HEK293 (cell line): ENCODE data around the gene PTGER3.

Experiments
- CTCF ChIA-PET: fragments of 350-600 bp; formaldehyde crosslinking; extraction: SDS; loops from one replicate; lab custom pipeline; 2021; ENCODE audit warnings: antibody characterized with exemption; lab: Yijun Ruan, JAX
- POLR2A ChIA-PET: fragments of 300-600 bp; formaldehyde crosslinking; extraction: SDS; loops from one replicate; lab custom pipeline; 2020; ENCODE audit warnings: antibody characterized with exemption, inconsistent platforms; lab: Yijun Ruan, JAX
- H3K27ac ChIP-seq: fragments of 200-500 bp; sonication (Bioruptor generic); 2 replicates; pipeline ENCODE4 v1.5.1; 2014; ENCODE audit warnings: low read depth, low read length, control low read depth, inconsistent platforms; ENCODE audit errors: extremely low read depth
- H3K36me3 ChIP-seq, 2 experiments: fragments of 200-500 bp in 1 of 2; sonication (Bioruptor generic) in 1 of 2; 1 replicate in 1 of 2; 2 replicates in 1 of 2; pipeline ENCODE4 v1.5.1; 2014 to 2017; ENCODE audit warnings: inconsistent platforms in 2 of 2, low read length in 2 of 2; ENCODE audit not compliant: control insufficient read depth in 2 of 2, insufficient read depth in 1 of 2
- H3K4me1 ChIP-seq: fragments of 200-500 bp; sonication (Bioruptor generic); 2 replicates; pipeline ENCODE4 v1.5.1; 2014; ENCODE audit warnings: mild to moderate bottlenecking, low read length, inconsistent platforms; ENCODE audit not compliant: control insufficient read depth, insufficient read depth
- H3K4me3 ChIP-seq: 2 replicates; pipeline ENCODE4 v1.5.1; 2011; ENCODE audit warnings: low read depth, mild to moderate bottlenecking, control low read depth, low read length, moderate library complexity
- H3K9me3 ChIP-seq: fragments of 200-500 bp; sonication (Bioruptor generic); 2 replicates; pipeline ENCODE4 v1.5.1; 2014; ENCODE audit warnings: low read depth, low read length, inconsistent platforms; ENCODE audit not compliant: control insufficient read depth, insufficient read depth
- BCL11B ChIP-seq: fragments of 450-650 bp; formaldehyde crosslinking; IDR thresholded peaks from 2 replicates; pipeline ENCODE4 v1.5.1; 2016; ENCODE audit warnings: low read depth, missing biosample characterization, missing genetic modification characterization
- ELK4 ChIP-seq: IDR thresholded peaks from 2 replicates; pipeline ENCODE4 v1.6.1; 2011; ENCODE audit warnings: mild to moderate bottlenecking, low read depth, low read length, borderline replicate concordance
- WT1 ChIP-seq: fragments of 450-650 bp; formaldehyde crosslinking; IDR thresholded peaks from 2 replicates; pipeline ENCODE4 v1.5.1; 2016; ENCODE audit warnings: missing biosample characterization, missing genetic modification characterization
- ZNF362 ChIP-seq: fragments of 450-650 bp; formaldehyde crosslinking; IDR thresholded peaks from 2 replicates; pipeline ENCODE4 v1.5.1; 2016; ENCODE audit warnings: missing biosample characterization, missing genetic modification characterization
- ZNF514 ChIP-seq: fragments of 450-650 bp; formaldehyde crosslinking; IDR thresholded peaks from 2 replicates; pipeline ENCODE4 v1.5.1; 2016; ENCODE audit warnings: missing biosample characterization, missing genetic modification characterization
- ZNF518A ChIP-seq: fragments of 450-650 bp; formaldehyde crosslinking; conservative IDR thresholded peaks from 2 replicates; pipeline ENCODE4 v1.5.1; 2016; ENCODE audit warnings: low read depth, missing biosample characterization, missing genetic modification characterization
- ZNF654 ChIP-seq: fragments of 450-650 bp; formaldehyde crosslinking; IDR thresholded peaks from 2 replicates; pipeline ENCODE4 v1.5.1; 2016; ENCODE audit warnings: low read depth, missing biosample characterization, missing genetic modification characterization
- ZNF776 ChIP-seq: fragments of 450-650 bp; formaldehyde crosslinking; IDR thresholded peaks from 2 replicates; pipeline ENCODE4 v1.5.0; 2017; ENCODE audit warnings: missing biosample characterization, missing genetic modification characterization, borderline replicate concordance
- TF ChIP-seq, protein P1 (sequence below): fragments of 450-650 bp; formaldehyde crosslinking; IDR thresholded peaks from 2 replicates; pipeline ENCODE4 v1.5.1; 2016; ENCODE audit warnings: missing biosample characterization, missing genetic modification characterization
- TF ChIP-seq, protein P2 (sequence below): fragments of 450-650 bp; formaldehyde crosslinking; IDR thresholded peaks from 2 replicates; pipeline ENCODE4 v1.5.1; 2016; ENCODE audit warnings: missing biosample characterization, missing genetic modification characterization
- TF ChIP-seq, protein P3 (sequence below): fragments of 450-650 bp; formaldehyde crosslinking; IDR thresholded peaks from 2 replicates; pipeline ENCODE4 v1.5.1; 2016; ENCODE audit warnings: missing biosample characterization, missing genetic modification characterization, low read depth

The PTGER3 gene

DNA sequence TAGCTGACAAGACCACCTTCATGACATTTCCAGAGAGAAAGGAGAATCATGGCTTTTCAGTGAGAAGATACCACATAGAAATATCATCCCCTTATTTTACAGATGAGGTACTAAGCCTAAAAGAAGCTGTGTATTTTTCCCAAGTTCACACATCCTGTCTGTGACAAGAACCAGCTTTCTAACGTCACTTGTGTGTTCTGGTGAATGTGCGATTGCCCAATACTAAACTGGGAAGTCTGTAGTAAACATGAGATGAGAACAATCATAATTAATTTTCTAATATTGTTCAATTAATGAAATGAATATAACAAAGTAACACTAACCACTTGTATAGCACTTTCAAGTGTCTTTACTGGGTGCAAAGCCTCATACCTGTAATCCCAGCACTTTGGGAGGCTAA lies 46.0 kb downstream of the PTGER3 start (continued):
- no peak for TF ChIP-seq ZNF776 (tag by site-specific recombination)
- TF ChIP-seq WT1 (tag by site-specific recombination), result no peak
- TF ChIP-seq BCL11B, result no peak
- TF ChIP-seq, protein P1, sequence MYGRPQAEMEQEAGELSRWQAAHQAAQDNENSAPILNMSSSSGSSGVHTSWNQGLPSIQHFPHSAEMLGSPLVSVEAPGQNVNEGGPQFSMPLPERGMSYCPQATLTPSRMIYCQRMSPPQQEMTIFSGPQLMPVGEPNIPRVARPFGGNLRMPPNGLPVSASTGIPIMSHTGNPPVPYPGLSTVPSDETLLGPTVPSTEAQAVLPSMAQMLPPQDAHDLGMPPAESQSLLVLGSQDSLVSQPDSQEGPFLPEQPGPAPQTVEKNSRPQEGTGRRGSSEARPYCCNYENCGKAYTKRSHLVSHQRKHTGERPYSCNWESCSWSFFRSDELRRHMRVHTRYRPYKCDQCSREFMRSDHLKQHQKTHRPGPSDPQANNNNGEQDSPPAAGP (tag by site-specific recombination), result no peak
- TF ChIP-seq, protein P2, sequence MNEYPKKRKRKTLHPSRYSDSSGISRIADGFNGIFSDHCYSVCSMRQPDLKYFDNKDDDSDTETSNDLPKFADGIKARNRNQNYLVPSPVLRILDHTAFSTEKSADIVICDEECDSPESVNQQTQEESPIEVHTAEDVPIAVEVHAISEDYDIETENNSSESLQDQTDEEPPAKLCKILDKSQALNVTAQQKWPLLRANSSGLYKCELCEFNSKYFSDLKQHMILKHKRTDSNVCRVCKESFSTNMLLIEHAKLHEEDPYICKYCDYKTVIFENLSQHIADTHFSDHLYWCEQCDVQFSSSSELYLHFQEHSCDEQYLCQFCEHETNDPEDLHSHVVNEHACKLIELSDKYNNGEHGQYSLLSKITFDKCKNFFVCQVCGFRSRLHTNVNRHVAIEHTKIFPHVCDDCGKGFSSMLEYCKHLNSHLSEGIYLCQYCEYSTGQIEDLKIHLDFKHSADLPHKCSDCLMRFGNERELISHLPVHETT (tag by site-specific recombination), result no peak
- no peak for TF ChIP-seq ZNF654 (tag by site-specific recombination)
- TF ChIP-seq, all 188 proteins: peak for 0

GRCh38 chr1:70997793-70998192 lies 49.8 kb downstream of the PTGER3 start:
- Histone ChIP-seq H3K4me1 (no peaks in the 10 kb centered on the region), H3K36me3 (no peaks in the 10 kb centered on the region), H3K4me3 (no peak overlapping the region), H3K27ac (no peak overlapping the region), H3K9me3 (no peaks in the 10 kb centered on the region)
- CTCF ChIA-PET, result interaction anchor here (0.5 to 0.6 kb wide), 2 partner anchors 45 to 620 kb away, joined by 3 to 4 read pairs; no protein-coding TSS in a partner anchor
- no peak for TF ChIP-seq ZNF362 (tag by site-specific recombination)
- POLR2A ChIA-PET, result interaction anchor here (0.8 kb wide), 1 partner anchor 42 kb away, joined by 3 read pairs; no protein-coding TSS in a partner anchor

DNA sequence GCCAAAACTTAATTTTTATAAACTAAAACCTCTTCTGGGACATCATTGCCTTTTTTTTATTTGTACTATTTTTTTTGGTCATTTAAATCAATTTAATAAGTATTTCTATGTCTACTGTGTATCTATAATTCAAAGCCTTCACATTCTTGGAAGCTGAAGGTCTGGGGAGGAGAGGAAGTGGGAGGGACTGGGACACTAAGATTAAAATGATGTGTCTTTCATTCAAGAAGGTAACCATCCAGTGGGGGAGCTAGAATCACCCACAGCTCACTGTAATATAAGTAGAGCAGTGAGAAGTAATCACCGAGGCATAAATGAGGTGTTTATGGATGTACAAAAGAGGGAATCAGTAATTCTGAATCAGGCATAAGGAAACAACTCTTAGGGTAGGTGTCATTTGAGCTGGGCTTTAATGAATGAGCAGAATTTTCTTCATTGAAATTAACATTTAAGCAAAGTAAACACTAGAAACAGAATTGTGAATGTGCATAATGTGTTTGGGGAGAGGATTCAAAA lies 52.8 kb downstream of the PTGER3 start:
- TF ChIP-seq ELK4 (no peak), ZNF514 (tag by site-specific recombination) (no peak), ZNF518A (no peak)
- TF ChIP-seq, protein P3, sequence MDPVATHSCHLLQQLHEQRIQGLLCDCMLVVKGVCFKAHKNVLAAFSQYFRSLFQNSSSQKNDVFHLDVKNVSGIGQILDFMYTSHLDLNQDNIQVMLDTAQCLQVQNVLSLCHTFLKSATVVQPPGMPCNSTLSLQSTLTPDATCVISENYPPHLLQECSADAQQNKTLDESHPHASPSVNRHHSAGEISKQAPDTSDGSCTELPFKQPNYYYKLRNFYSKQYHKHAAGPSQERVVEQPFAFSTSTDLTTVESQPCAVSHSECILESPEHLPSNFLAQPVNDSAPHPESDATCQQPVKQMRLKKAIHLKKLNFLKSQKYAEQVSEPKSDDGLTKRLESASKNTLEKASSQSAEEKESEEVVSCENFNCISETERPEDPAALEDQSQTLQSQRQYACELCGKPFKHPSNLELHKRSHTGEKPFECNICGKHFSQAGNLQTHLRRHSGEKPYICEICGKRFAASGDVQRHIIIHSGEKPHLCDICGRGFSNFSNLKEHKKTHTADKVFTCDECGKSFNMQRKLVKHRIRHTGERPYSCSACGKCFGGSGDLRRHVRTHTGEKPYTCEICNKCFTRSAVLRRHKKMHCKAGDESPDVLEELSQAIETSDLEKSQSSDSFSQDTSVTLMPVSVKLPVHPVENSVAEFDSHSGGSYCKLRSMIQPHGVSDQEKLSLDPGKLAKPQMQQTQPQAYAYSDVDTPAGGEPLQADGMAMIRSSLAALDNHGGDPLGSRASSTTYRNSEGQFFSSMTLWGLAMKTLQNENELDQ (tag by site-specific recombination), result no peak
- Histone ChIP-seq H3K4me3 (no peak overlapping the region), H3K36me3 (no peaks in the 10 kb centered on the region), H3K4me1 (no peaks in the 10 kb centered on the region), H3K9me3 (no peaks in the 10 kb centered on the region), H3K27ac (no peak overlapping the region)
- POLR2A ChIA-PET, result no interaction called here
- CTCF ChIA-PET, result no interaction called here
